ENCODE results near the gene GSK3B. TPM values are rescaled to one million over a fixed set of nuclear protein-coding genes. Genes with fewer than 3 reads are reported as not detected.
A peak's percentile ranks its signal among the peaks of the same experiment; 100 is the strongest.

The GSK3B gene
- total and polyA plus RNA-seq, 2 experiments from 2014 or later = 19.7 to 43.1 TPM

- H3K79me2 ChIP-seq (ENCODE audit: insufficient read depth) = peaks cover 100% of the 10 kb centered on the region
- WGBS, 2 experiments (ENCODE audit: low coverage in 1 of 2, low lambda C conversion rate in 2 of 2, missing lambda C conversion rate in 2 of 2) = 96 to 98% methylated on average over 4 of the region's 4 CpGs
- H3K4me1 ChIP-seq (ENCODE audit: insufficient read depth) = peaks cover 18% of the 10 kb centered on the region; the same call in 1 of the 2 replicates
- H3K4me3 ChIP-seq = no peak overlapping the region
- H3F3A ChIP-seq (ENCODE audit: insufficient read depth) = peaks cover 21% of the 10 kb centered on the region; the same call in 1 of the 2 replicates
- H3K27ac ChIP-seq = no peak overlapping the region
- in situ Hi-C loops (cut with MboI) = no loop called here
- H4K20me1 ChIP-seq (ENCODE audit: insufficient read depth) = peaks cover 55% of the 10 kb centered on the region
- no peaks in the 10 kb centered on the region for H3K27me3 ChIP-seq (replicated peaks; ENCODE audit: insufficient read depth)
- no peak overlapping the region for H3K9ac ChIP-seq
- no peaks in the 10 kb centered on the region for H3K9me3 ChIP-seq (ENCODE audit: low read depth)
- H3K9me2 ChIP-seq (ENCODE audit: insufficient read depth) = no peaks in the 10 kb centered on the region
- no peak for TF ChIP-seq EZH2phosphoT487 (IDR thresholded peaks at IDR 0.05; ENCODE audit: insufficient read depth, low read depth)
- TF ChIP-seq EZH2 (IDR thresholded peaks at IDR 0.05; ENCODE audit: insufficient read depth, poor library complexity, severe bottlenecking) = no peak
- H3K36me3 ChIP-seq (ENCODE audit: low read depth) = no peaks in the 10 kb centered on the region
- no peak for DNase-seq
- no peak overlapping the region for H2AFZ ChIP-seq
- no peak overlapping the region for H3K4me2 ChIP-seq (ENCODE audit: unreplicated experiment)
These were observed 44.2 kb downstream of the GSK3B start for GRCh38 chr3:120049881-120050539.

GRCh38 chr3:120049072-120049471 is 45.2 kb downstream of the GSK3B start:
- H4K20me1 ChIP-seq (ENCODE audit: insufficient read depth) = peaks cover 58% of the 10 kb centered on the region
- in situ Hi-C loops (cut with MboI) = no loop called here

GRCh38 chr3:120048355-120049041 is 45.7 kb downstream of the GSK3B start:
- Histone ChIP-seq H3K4me2 (ENCODE audit: unreplicated experiment) (no peak overlapping the region), H4K20me1 (ENCODE audit: insufficient read depth) (peaks cover 60% of the 10 kb centered on the region), H2AFZ (no peak overlapping the region), H3F3A (ENCODE audit: insufficient read depth) (peaks cover 21% of the 10 kb centered on the region; the same call in 1 of the 2 replicates), H3K4me1 (ENCODE audit: insufficient read depth) (peaks cover 18% of the 10 kb centered on the region; the same call in 1 of the 2 replicates), H3K9ac (no peak overlapping the region), H3K79me2 (ENCODE audit: insufficient read depth) (peaks cover 100% of the 10 kb centered on the region), H3K4me3 (no peak overlapping the region), H3K9me3 (ENCODE audit: low read depth) (no peaks in the 10 kb centered on the region), H3K27me3 (replicated peaks; ENCODE audit: insufficient read depth) (no peaks in the 10 kb centered on the region), H3K27ac (no peak overlapping the region), H3K36me3 (ENCODE audit: low read depth) (no peaks in the 10 kb centered on the region), H3K9me2 (ENCODE audit: insufficient read depth) (no peaks in the 10 kb centered on the region)
- in situ Hi-C loops (cut with MboI) = no loop called here
- peak; percentile 5 for DNase-seq
- TF ChIP-seq EZH2phosphoT487 (IDR thresholded peaks at IDR 0.05; ENCODE audit: insufficient read depth, low read depth) (no peak), EZH2 (IDR thresholded peaks at IDR 0.05; ENCODE audit: insufficient read depth, poor library complexity, severe bottlenecking) (no peak)

More at GRCh38 chr3:120049072-120049471, 45.2 kb downstream of the GSK3B start:
- no peak overlapping the region for H2AFZ ChIP-seq
- H3K27ac ChIP-seq = no peak overlapping the region
- peaks cover 18% of the 10 kb centered on the region; the same call in 1 of the 2 replicates for H3K4me1 ChIP-seq (ENCODE audit: insufficient read depth)
- H3K9me3 ChIP-seq (ENCODE audit: low read depth) = no peaks in the 10 kb centered on the region
- no peak overlapping the region for H3K9ac ChIP-seq
- WGBS, 2 experiments (ENCODE audit: low coverage in 1 of 2, low lambda C conversion rate in 2 of 2, missing lambda C conversion rate in 2 of 2) = 67 to 83% methylated on average over 2 of the region's 2 CpGs
- no peak for TF ChIP-seq EZH2phosphoT487 (IDR thresholded peaks at IDR 0.05; ENCODE audit: insufficient read depth, low read depth)
- no peaks in the 10 kb centered on the region for H3K27me3 ChIP-seq (replicated peaks; ENCODE audit: insufficient read depth)
- no peaks in the 10 kb centered on the region for H3K36me3 ChIP-seq (ENCODE audit: low read depth)
- H3K4me3 ChIP-seq = no peak overlapping the region
- peaks cover 100% of the 10 kb centered on the region for H3K79me2 ChIP-seq (ENCODE audit: insufficient read depth)
- H3K9me2 ChIP-seq (ENCODE audit: insufficient read depth) = no peaks in the 10 kb centered on the region
- peaks cover 21% of the 10 kb centered on the region; the same call in 1 of the 2 replicates for H3F3A ChIP-seq (ENCODE audit: insufficient read depth)
- no peak overlapping the region for H3K4me2 ChIP-seq (ENCODE audit: unreplicated experiment)
- DNase-seq = no peak

GRCh38 chr3:120047686-120048085 is 46.6 kb downstream of the GSK3B start:
- no peaks in the 10 kb centered on the region for H3K9me3 ChIP-seq (ENCODE audit: low read depth)
- H3K4me3 ChIP-seq = no peak overlapping the region
- H3K27ac ChIP-seq = no peak overlapping the region
- peaks cover 17% of the 10 kb centered on the region; the same call in 1 of the 2 replicates for H3K4me1 ChIP-seq (ENCODE audit: insufficient read depth)
- H3K4me2 ChIP-seq (ENCODE audit: unreplicated experiment) = no peak overlapping the region
- H3K27me3 ChIP-seq (replicated peaks; ENCODE audit: insufficient read depth) = no peaks in the 10 kb centered on the region
- H3K9ac ChIP-seq = no peak overlapping the region
- H3K79me2 ChIP-seq (ENCODE audit: insufficient read depth) = peaks cover 100% of the 10 kb centered on the region
- peaks cover 21% of the 10 kb centered on the region; the same call in 1 of the 2 replicates for H3F3A ChIP-seq (ENCODE audit: insufficient read depth)
- H2AFZ ChIP-seq = no peak overlapping the region
- TF ChIP-seq EZH2 (IDR thresholded peaks at IDR 0.05; ENCODE audit: insufficient read depth, poor library complexity, severe bottlenecking) = no peak
- no peak for DNase-seq
- in situ Hi-C loops (cut with MboI) = no loop called here
- no peaks in the 10 kb centered on the region for H3K36me3 ChIP-seq (ENCODE audit: low read depth)
- peaks cover 52% of the 10 kb centered on the region for H4K20me1 ChIP-seq (ENCODE audit: insufficient read depth)
- WGBS, 2 experiments (ENCODE audit: low coverage in 1 of 2, low lambda C conversion rate in 2 of 2, missing lambda C conversion rate in 2 of 2) = 97 to 100% methylated on average over 1 of the region's 1 CpG
- no peaks in the 10 kb centered on the region for H3K9me2 ChIP-seq (ENCODE audit: insufficient read depth)
